GM18520 (cell line): ENCODE data around the gene LAIR2.
A peak's percentile ranks its signal among the peaks of the same experiment; 100 is the strongest.

ENCODE experiments used
- ATAC-seq: cut with Tn5 transposase; IDR thresholded peaks from one replicate; pipeline ENCODE4 v1.9.1; 2021; ENCODE audit not compliant: unreplicated experiment

Gene LAIR2

DNA sequence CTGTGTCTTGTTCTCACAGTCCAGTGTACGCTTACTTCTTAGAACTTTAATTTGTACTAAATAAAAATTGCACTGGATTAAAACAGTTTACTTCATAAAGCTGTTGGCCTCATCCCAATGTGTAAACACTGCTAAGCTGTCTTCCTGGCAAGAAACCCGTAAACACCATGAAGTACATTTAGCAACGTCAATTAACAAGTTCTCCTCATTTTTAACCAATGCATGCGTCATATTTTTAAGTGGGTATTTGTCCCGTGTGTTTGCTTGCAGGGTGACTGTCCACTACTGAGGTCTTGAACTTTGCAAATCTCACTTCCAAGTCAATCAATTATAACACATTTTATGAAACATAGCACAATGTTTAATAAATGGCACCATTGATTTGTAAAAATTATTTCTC lies 28.2 kb downstream of the LAIR2 start:
- no peak for ATAC-seq

- ATAC-seq: peak; percentile 66
Measured at GRCh38 chr19:54532528-54532927, 29.9 kb downstream of the LAIR2 start.

DNA sequence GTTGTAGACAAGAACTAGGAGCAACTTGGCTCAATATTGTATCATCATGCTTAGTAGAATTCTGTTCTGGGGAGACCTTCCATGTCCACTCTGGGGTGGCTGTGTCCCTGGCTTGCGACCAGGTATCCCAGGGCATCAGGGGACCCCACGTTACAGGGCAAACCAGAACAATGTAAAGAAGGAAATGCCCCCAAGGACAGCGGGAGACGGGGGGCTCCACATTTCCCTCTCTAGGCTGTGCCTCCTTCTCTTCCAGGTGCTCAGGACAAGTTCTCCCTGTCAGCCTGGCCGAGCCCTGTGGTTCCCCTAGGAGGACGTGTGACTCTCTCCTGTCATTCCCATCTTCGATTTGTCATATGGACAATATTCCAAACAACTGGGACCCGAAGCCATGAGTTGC lies 30.8 kb downstream of the LAIR2 start:
- no peak for ATAC-seq

- ATAC-seq: no peak
Measured at GRCh38 chr19:54534156-54534555, 31.5 kb downstream of the LAIR2 start.

DNA sequence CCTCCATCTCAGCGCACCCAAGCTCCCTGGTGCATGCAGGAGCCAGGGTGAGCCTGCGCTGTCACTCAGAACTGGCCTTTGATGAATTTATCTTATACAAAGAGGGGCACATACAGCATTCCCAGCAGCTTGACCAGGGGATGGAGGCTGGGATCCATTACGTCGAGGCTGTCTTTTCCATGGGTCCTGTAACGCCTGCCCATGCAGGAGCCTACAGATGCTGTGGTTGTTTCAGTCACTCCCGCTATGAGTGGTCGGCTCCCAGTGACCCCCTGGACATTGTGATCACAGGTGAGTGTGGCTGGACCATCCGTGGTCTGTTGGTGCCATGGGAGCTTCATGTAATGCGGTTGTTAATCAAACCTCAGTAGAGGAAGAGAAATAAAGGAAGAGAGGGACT lies 33.0 kb downstream of the LAIR2 start:
- ATAC-seq: no peak

GRCh38 chr19:54536956-54537355 lies 34.3 kb downstream of the LAIR2 start:
- ATAC-seq: no peak

DNA sequence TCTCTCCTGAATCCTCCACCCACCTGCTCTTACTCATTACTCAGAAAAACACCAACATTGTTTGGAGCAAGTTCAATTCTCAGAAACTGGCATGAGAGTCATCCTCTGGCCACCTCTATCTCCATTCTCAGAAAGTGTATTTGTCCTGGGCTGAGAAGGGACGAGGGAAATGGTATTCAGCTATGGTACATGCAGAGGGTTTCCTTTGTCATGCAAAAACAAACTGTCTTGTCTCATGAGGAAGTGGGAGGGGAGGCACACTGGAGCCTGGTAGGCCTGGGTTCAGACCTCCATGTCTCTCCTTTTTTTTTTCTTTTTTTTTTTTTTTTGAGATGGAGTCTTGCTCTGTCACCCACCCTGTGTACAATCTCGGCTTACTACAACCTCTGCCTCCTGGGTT lies 39.1 kb downstream of the LAIR2 start:
- ATAC-seq: no peak

DNA sequence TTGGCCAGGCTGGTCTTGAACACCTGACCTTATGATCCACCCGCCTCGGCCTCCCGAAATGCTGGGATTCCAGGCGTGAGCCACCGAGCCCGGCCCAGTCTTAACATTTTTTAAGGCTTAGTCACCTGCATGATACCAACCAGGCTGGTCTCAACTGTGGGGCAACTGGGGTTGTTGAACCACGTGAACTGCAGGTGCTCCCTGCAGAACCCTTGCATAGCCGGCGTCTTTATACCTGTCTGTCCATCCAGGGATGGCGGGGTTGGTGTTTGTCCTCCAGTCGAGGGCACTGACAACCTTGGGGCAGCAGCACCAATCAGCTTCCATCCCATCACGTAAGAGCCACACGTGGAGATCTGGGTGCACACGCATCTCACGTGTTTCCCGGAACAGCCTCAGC lies 46.2 kb downstream of the LAIR2 start:
- ATAC-seq: no peak

GRCh38 chr19:54549224-54549623 lies 46.6 kb downstream of the LAIR2 start:
- no peak for ATAC-seq

DNA sequence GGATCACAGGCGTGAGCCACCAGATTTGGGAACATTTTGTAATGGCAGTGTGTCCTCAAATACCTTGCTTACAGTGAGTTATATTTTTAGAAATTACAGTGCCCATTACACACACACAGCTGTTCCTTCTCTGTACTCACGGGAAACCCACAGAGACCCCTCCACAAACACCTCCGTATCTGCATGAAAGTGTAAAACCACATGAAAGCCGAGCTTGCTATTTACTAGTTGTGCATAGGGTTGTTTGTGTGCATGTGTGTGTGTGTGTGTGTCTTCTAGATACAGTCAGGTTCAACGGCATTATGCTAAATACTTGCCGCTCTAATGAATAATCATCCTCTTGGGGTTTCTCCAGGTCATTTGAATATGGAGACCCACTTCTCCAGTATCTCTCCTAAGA lies 48.7 kb downstream of the LAIR2 start:
- ATAC-seq: no peak

- ATAC-seq: no peak
Measured at GRCh38 chr19:54551950-54552912, 49.6 kb downstream of the LAIR2 start.

GRCh38 chr19:54552913-54553310 lies 50.3 kb downstream of the LAIR2 start:
- no peak for ATAC-seq

- no peak for ATAC-seq
Measured at GRCh38 chr19:54554006-54554405, 51.4 kb downstream of the LAIR2 start.

DNA sequence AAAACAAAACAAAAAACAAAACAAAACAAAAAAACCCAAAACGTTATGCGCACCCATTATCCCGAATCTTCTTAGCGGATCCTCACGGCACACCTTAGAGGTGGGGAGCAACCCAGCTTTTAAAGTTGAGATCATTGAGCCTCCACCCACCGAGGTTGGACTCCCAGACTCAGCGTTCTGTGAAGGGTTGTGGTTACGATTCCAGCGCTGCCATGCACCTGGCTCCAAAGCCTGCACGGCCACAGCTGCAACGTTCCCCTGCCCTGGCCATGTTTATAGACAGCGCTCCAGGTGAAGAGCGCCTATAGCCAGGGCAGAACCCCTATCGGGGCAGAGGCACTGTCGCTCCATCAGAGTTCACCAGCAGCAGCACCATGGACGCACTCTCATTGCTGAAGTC lies 52.3 kb downstream of the LAIR2 start:
- ATAC-seq: no peak

- no peak for ATAC-seq
Measured at GRCh38 chr19:54556194-54556593, 53.6 kb downstream of the LAIR2 start.

DNA sequence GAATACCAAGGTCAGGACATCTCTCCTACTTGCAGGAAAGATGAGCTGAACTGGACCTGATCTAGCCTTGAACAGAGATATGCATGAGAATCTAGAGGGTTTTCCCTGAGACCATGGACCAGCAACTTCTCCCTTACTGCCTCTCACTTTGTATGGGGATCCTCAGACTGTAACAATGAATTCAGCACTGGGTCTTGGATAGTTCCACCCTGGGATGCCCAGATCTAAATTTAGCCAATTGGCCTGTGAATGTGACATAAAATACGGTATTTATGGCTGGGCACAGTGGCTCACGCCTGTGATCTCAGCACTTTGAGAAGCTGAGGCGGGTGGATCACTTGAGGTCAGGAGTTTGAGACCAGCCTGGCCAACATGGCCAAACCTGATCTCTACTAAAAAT lies 55.7 kb downstream of the LAIR2 start:
- ATAC-seq: no peak
